IPS-18a (cell line): ENCODE results near the gene P2RY8.

Experiments
- H3K27ac ChIP-seq: one replicate; pipeline ENCODE4 v1.5.1; 2013; ENCODE audit warnings: low read length
- H3K27me3 ChIP-seq: one replicate; pipeline ENCODE4 v1.6.1; 2013; ENCODE audit warnings: mild to moderate bottlenecking, low read length; ENCODE audit not compliant: control insufficient read depth, insufficient read depth
- H3K36me3 ChIP-seq: one replicate; pipeline ENCODE4 v1.6.1; 2013; ENCODE audit warnings: low read depth, low read length; ENCODE audit not compliant: control insufficient read depth
- H3K4me1 ChIP-seq: one replicate; pipeline ENCODE4 v1.6.1; 2013; ENCODE audit warnings: low read depth, low read length; ENCODE audit not compliant: control insufficient read depth
- H3K4me3 ChIP-seq: one replicate; pipeline ENCODE4 v1.5.1; 2013; ENCODE audit warnings: low read length
- H3K9ac ChIP-seq: one replicate; pipeline ENCODE4 v1.6.1; 2013; ENCODE audit warnings: mild to moderate bottlenecking, low read length, moderate library complexity
- H3K9me3 ChIP-seq: one replicate; pipeline ENCODE4 v1.6.1; 2013; ENCODE audit warnings: low read depth, low read length; ENCODE audit not compliant: control insufficient read depth

The P2RY8 gene

GRCh38 chrX:1536712-1537030 lies 314 bp downstream of the P2RY8 start:
- H3K27me3 ChIP-seq = no peaks in the 10 kb centered on the region
- H3K9me3 ChIP-seq = no peaks in the 10 kb centered on the region
- H3K36me3 ChIP-seq = no peaks in the 10 kb centered on the region
- H3K4me1 ChIP-seq = no peaks in the 10 kb centered on the region
- H3K27ac ChIP-seq = no peak overlapping the region
- no peak overlapping the region for H3K4me3 ChIP-seq
- no peak overlapping the region for H3K9ac ChIP-seq

- Histone ChIP-seq H3K4me3 (no peak overlapping the region), H3K4me1 (no peaks in the 10 kb centered on the region), H3K27ac (no peak overlapping the region), H3K36me3 (no peaks in the 10 kb centered on the region), H3K9me3 (no peaks in the 10 kb centered on the region), H3K9ac (no peak overlapping the region), H3K27me3 (no peaks in the 10 kb centered on the region)
Observed at GRCh38 chrX:1535241-1536041, 1.5 kb downstream of the P2RY8 start.

GRCh38 chrX:1534301-1535168 lies 2.5 kb downstream of the P2RY8 start:
- Histone ChIP-seq H3K27me3 (no peaks in the 10 kb centered on the region), H3K27ac (no peak overlapping the region), H3K4me1 (no peaks in the 10 kb centered on the region), H3K4me3 (no peak overlapping the region), H3K36me3 (no peaks in the 10 kb centered on the region), H3K9me3 (no peaks in the 10 kb centered on the region), H3K9ac (no peak overlapping the region)

- Histone ChIP-seq H3K9me3 (no peaks in the 10 kb centered on the region), H3K4me1 (no peaks in the 10 kb centered on the region), H3K27me3 (no peaks in the 10 kb centered on the region), H3K4me3 (no peak overlapping the region), H3K27ac (no peak overlapping the region), H3K36me3 (no peaks in the 10 kb centered on the region), H3K9ac (no peak overlapping the region)
Observed at GRCh38 chrX:1533058-1533457, 3.9 kb downstream of the P2RY8 start.

- H3K4me3 ChIP-seq = no peak overlapping the region
- no peaks in the 10 kb centered on the region for H3K36me3 ChIP-seq
- no peaks in the 10 kb centered on the region for H3K4me1 ChIP-seq
- H3K9me3 ChIP-seq = no peaks in the 10 kb centered on the region
- H3K9ac ChIP-seq = no peak overlapping the region
- H3K27me3 ChIP-seq = no peaks in the 10 kb centered on the region
- H3K27ac ChIP-seq = no peak overlapping the region
Observed at GRCh38 chrX:1531096-1531890, 5.7 kb downstream of the P2RY8 start.

GRCh38 chrX:1529756-1530155 lies 7.2 kb downstream of the P2RY8 start:
- Histone ChIP-seq H3K9me3 (no peaks in the 10 kb centered on the region), H3K27me3 (no peaks in the 10 kb centered on the region), H3K36me3 (no peaks in the 10 kb centered on the region), H3K4me3 (no peak overlapping the region), H3K9ac (no peak overlapping the region), H3K27ac (no peak overlapping the region), H3K4me1 (no peaks in the 10 kb centered on the region)

GRCh38 chrX:1529328-1529727 lies 7.7 kb downstream of the P2RY8 start:
- H3K9ac ChIP-seq = no peak overlapping the region
- H3K36me3 ChIP-seq = no peaks in the 10 kb centered on the region
- no peak overlapping the region for H3K27ac ChIP-seq
- H3K4me1 ChIP-seq = no peaks in the 10 kb centered on the region
- H3K9me3 ChIP-seq = no peaks in the 10 kb centered on the region
- H3K27me3 ChIP-seq = no peaks in the 10 kb centered on the region
- H3K4me3 ChIP-seq = no peak overlapping the region

GRCh38 chrX:1528884-1529203 lies 8.1 kb downstream of the P2RY8 start:
- Histone ChIP-seq H3K27me3 (no peaks in the 10 kb centered on the region), H3K27ac (no peak overlapping the region), H3K4me3 (no peak overlapping the region), H3K9me3 (no peaks in the 10 kb centered on the region), H3K36me3 (no peaks in the 10 kb centered on the region), H3K4me1 (no peaks in the 10 kb centered on the region), H3K9ac (no peak overlapping the region)

- Histone ChIP-seq H3K9ac (no peak overlapping the region), H3K4me3 (no peak overlapping the region), H3K27ac (no peak overlapping the region), H3K36me3 (no peaks in the 10 kb centered on the region), H3K27me3 (no peaks in the 10 kb centered on the region), H3K4me1 (no peaks in the 10 kb centered on the region), H3K9me3 (no peaks in the 10 kb centered on the region)
Observed at GRCh38 chrX:1528186-1528883, 8.7 kb downstream of the P2RY8 start.

- no peaks in the 10 kb centered on the region for H3K9me3 ChIP-seq
- H3K36me3 ChIP-seq = no peaks in the 10 kb centered on the region
- no peaks in the 10 kb centered on the region for H3K4me1 ChIP-seq
- no peak overlapping the region for H3K27ac ChIP-seq
- no peak overlapping the region for H3K9ac ChIP-seq
- H3K27me3 ChIP-seq = no peaks in the 10 kb centered on the region
- H3K4me3 ChIP-seq = no peak overlapping the region
Observed at GRCh38 chrX:1527457-1527856, 9.5 kb downstream of the P2RY8 start.

GRCh38 chrX:1526565-1526964 lies 10.4 kb downstream of the P2RY8 start:
- no peak overlapping the region for H3K4me3 ChIP-seq
- no peak overlapping the region for H3K9ac ChIP-seq
- H3K36me3 ChIP-seq = no peaks in the 10 kb centered on the region
- H3K9me3 ChIP-seq = no peaks in the 10 kb centered on the region
- no peaks in the 10 kb centered on the region for H3K4me1 ChIP-seq
- no peak overlapping the region for H3K27ac ChIP-seq
- no peaks in the 10 kb centered on the region for H3K27me3 ChIP-seq
